ENCODE measurements around the gene SLC29A1.
"Not testable (repeated sequence)": the region's sequence is repeated elsewhere in the genome, so short reads cannot be mapped to it uniquely, and the experiment has no call there.

The SLC29A1 gene

DNA sequence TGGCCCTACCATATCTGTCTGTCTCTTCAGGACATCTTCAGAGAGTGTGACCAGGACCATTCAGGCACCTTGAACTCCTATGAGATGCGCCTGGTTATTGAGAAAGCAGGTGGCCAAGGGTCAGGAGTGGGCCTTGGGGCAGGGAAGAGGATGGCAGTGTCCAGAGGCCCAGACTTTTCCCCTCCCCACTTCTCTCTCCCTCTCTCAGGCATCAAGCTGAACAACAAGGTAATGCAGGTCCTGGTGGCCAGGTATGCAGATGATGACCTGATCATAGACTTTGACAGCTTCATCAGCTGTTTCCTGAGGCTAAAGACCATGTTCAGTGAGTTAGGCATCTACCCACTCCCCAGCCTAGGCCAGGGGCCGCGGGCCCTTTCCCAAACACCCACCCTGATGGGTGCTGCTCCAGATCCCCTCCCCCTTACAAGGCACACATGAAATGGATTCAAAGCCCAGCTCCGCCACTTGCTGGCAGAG is 40.4 kb upstream of the SLC29A1 start:
- TF ChIP-seq, protein P1, sequence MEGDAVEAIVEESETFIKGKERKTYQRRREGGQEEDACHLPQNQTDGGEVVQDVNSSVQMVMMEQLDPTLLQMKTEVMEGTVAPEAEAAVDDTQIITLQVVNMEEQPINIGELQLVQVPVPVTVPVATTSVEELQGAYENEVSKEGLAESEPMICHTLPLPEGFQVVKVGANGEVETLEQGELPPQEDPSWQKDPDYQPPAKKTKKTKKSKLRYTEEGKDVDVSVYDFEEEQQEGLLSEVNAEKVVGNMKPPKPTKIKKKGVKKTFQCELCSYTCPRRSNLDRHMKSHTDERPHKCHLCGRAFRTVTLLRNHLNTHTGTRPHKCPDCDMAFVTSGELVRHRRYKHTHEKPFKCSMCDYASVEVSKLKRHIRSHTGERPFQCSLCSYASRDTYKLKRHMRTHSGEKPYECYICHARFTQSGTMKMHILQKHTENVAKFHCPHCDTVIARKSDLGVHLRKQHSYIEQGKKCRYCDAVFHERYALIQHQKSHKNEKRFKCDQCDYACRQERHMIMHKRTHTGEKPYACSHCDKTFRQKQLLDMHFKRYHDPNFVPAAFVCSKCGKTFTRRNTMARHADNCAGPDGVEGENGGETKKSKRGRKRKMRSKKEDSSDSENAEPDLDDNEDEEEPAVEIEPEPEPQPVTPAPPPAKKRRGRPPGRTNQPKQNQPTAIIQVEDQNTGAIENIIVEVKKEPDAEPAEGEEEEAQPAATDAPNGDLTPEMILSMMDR (IDR thresholded peaks at IDR 0.05; ENCODE audit: insufficient read depth, low read length, poor library complexity, severe bottlenecking) = no peak
- TF ChIP-seq EZH2phosphoT487 (conservative IDR thresholded peaks at IDR 0.05; ENCODE audit: low read length) = no peak
- Histone ChIP-seq H3K4me3 (ENCODE audit: insufficient read depth, low read length, poor library complexity, severe bottlenecking) (no peak overlapping the region), H3K9ac (ENCODE audit: low read length) (no peak overlapping the region), H3K27me3 (ENCODE audit: low read length) (no peaks in the 10 kb centered on the region), H3K4me2 (ENCODE audit: low read depth, low read length, poor library complexity, severe bottlenecking) (no peak overlapping the region), H4K20me1 (ENCODE audit: low read depth, low read length) (no peaks in the 10 kb centered on the region), H2AFZ (ENCODE audit: low read depth, low read length, severe bottlenecking) (no peak overlapping the region), H3K36me3 (ENCODE audit: low read length) (no peaks in the 10 kb centered on the region), H3K9me3 (ENCODE audit: insufficient read depth, low read length) (no peaks in the 10 kb centered on the region), H3K9me2 (replicated peaks; ENCODE audit: insufficient read depth, low read length) (no peaks in the 10 kb centered on the region), H3K27ac (ENCODE audit: low read depth, low read length) (no peak overlapping the region), H3F3A (ENCODE audit: insufficient read depth) (no peaks in the 10 kb centered on the region), H3K79me2 (ENCODE audit: insufficient read depth, low read length) (no peaks in the 10 kb centered on the region)

DNA sequence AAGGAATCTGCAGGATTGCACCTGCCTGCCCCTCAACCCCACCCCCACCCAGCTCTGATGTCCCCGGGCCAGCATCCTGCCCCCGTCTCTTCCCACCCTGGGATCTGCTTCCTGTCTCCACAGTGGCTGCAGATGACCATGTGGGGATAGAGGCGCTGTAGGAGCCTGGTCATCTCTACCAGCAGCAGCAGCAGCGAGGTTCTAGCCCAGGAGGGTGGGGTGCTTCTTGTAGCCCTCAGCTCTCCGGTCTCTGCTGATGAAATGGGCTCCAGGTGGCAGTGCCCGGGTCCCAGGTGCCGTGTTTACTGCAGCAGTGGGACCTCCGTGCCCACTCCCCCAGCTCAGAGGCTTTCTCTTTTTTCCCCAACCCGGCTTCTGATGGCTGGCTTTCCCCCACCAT is 39.6 kb upstream of the SLC29A1 start:
- no peak overlapping the region for H3K27ac ChIP-seq (ENCODE audit: low read depth, low read length)

DNA sequence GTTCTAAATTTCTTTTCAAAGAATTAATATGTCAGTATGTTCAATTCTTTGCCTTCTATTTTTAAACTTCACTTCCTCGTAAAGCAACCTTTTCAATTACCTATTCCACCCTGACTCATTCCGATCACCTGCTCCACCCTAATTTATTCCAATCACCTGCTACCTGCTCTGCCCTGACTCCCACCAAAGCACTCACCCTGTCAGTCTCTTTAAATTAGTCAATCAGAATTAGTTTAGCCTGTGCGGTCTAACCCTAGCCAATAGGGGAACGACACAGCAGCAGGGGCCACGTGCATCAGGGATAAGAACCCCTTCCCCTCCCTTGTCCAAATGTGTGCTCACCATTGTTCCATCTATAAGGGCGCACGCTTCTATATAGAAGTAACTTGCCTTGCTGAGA is 38.0 kb upstream of the SLC29A1 start:
- H3F3A ChIP-seq (ENCODE audit: insufficient read depth); H3K27ac ChIP-seq (ENCODE audit: low read depth, low read length); H3K36me3 ChIP-seq (ENCODE audit: low read length); H3K4me2 ChIP-seq (ENCODE audit: low read depth, low read length, poor library complexity, severe bottlenecking); H3K27me3 ChIP-seq (ENCODE audit: low read length); H3K4me3 ChIP-seq (ENCODE audit: insufficient read depth, low read length, poor library complexity, severe bottlenecking); H4K20me1 ChIP-seq (ENCODE audit: low read depth, low read length); H2AFZ ChIP-seq (ENCODE audit: low read depth, low read length, severe bottlenecking); H3K9ac ChIP-seq (ENCODE audit: low read length); H3K79me2 ChIP-seq (ENCODE audit: insufficient read depth, low read length); H3K9me2 ChIP-seq (replicated peaks; ENCODE audit: insufficient read depth, low read length); H3K9me3 ChIP-seq (ENCODE audit: insufficient read depth, low read length): not testable (repeated sequence)

More for the DNA sequence above, 39.6 kb upstream of the SLC29A1 start:
- Histone ChIP-seq H3K9me3 (ENCODE audit: insufficient read depth, low read length) (no peaks in the 10 kb centered on the region), H3K36me3 (ENCODE audit: low read length) (no peaks in the 10 kb centered on the region), H3K9ac (ENCODE audit: low read length) (no peak overlapping the region), H3K4me3 (ENCODE audit: insufficient read depth, low read length, poor library complexity, severe bottlenecking) (no peak overlapping the region), H3F3A (ENCODE audit: insufficient read depth) (no peaks in the 10 kb centered on the region), H3K4me2 (ENCODE audit: low read depth, low read length, poor library complexity, severe bottlenecking) (no peak overlapping the region), H3K79me2 (ENCODE audit: insufficient read depth, low read length) (no peaks in the 10 kb centered on the region), H2AFZ (ENCODE audit: low read depth, low read length, severe bottlenecking) (no peak overlapping the region), H3K27me3 (ENCODE audit: low read length) (no peaks in the 10 kb centered on the region), H4K20me1 (ENCODE audit: low read depth, low read length) (no peaks in the 10 kb centered on the region), H3K9me2 (replicated peaks; ENCODE audit: insufficient read depth, low read length) (no peaks in the 10 kb centered on the region)
- no peak for TF ChIP-seq EZH2phosphoT487 (conservative IDR thresholded peaks at IDR 0.05; ENCODE audit: low read length)
- TF ChIP-seq, protein P1 (IDR thresholded peaks at IDR 0.05; ENCODE audit: insufficient read depth, low read length, poor library complexity, severe bottlenecking) = no peak

DNA sequence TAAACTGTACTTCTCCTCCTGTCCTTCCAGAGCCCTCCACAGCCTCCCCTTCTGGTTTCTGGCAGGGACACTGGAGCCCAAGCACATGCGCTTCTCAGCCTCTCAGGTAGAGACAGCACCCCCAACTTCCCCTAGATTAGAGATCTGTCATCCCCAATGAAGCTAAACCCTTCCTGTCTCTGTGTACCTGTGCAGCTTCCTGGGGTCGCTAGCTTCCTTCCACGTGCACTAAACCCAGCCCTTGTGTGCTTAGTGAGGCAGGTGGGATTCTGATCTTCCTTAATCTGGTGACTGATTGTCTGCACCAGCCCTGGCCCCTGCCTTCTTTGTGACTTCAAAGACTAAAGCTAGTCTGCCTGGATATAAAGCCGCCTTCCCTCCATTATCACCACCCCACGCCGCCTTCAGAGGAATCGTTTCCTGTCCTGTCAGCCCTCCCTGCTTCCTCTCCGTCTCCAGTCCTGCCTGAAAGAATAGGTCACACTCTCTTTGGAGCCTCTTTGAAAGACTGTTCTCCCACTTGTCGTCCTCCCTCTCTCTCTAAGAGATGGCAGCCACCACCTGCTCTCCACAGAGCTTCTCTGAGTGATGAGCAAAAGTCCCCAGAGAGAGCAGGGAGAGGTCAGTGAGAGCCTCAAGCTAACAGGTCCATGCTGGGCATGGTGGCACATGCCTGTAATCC is 37.3 kb upstream of the SLC29A1 start:
- Histone ChIP-seq H3K4me2 (ENCODE audit: low read depth, low read length, poor library complexity, severe bottlenecking) (no peak overlapping the region), H3K36me3 (ENCODE audit: low read length) (no peaks in the 10 kb centered on the region), H4K20me1 (ENCODE audit: low read depth, low read length) (no peaks in the 10 kb centered on the region), H3F3A (ENCODE audit: insufficient read depth) (no peaks in the 10 kb centered on the region), H3K4me3 (ENCODE audit: insufficient read depth, low read length, poor library complexity, severe bottlenecking) (no peak overlapping the region), H3K9me3 (ENCODE audit: insufficient read depth, low read length) (no peaks in the 10 kb centered on the region), H3K27ac (ENCODE audit: low read depth, low read length) (no peak overlapping the region), H3K27me3 (ENCODE audit: low read length) (no peaks in the 10 kb centered on the region), H3K9ac (ENCODE audit: low read length) (no peak overlapping the region), H3K79me2 (ENCODE audit: insufficient read depth, low read length) (no peaks in the 10 kb centered on the region), H3K9me2 (replicated peaks; ENCODE audit: insufficient read depth, low read length) (no peaks in the 10 kb centered on the region), H2AFZ (ENCODE audit: low read depth, low read length, severe bottlenecking) (no peak overlapping the region)
- TF ChIP-seq EZH2phosphoT487 (conservative IDR thresholded peaks at IDR 0.05; ENCODE audit: low read length) = no peak
- TF ChIP-seq, protein P1 (IDR thresholded peaks at IDR 0.05; ENCODE audit: insufficient read depth, low read length, poor library complexity, severe bottlenecking) = no peak
